ENCODE results near the gene SPATC1L.

Gene SPATC1L

DNA sequence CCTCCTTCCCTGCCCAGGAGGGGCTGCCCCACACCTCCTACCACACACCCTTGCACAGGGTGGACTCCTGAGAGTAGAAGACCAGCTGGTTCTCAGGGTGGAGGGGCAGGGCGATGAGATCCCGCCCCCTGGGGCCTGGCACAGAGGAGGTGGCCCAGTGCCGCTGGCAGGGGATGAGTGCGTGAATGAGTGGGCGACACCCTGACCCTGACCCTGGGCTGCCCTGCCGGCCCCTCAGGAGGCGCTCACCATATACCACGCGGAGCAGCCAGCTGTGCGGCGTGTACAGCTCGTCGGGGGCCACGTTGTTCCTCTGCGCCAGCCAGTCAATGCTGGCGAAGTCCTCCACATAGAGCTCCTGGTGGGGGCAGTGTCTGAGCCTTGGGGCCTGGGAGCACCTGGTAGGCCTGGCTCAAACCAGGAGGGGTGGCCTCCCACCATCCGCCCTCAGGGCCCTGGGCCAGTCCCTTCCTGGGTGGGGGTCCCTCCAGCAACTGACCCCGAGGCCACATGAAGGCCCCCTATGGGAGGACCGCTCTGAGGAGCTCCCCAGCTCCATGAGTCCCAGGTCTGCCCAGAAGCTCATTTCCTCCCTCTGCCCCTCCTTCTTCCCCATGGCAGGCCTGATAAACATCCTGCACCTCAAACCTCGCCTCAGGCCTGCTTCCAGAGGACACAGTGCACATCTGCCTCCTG is 31.3 kb upstream of the SPATC1L start:
- DNase-seq: no peak

DNA sequence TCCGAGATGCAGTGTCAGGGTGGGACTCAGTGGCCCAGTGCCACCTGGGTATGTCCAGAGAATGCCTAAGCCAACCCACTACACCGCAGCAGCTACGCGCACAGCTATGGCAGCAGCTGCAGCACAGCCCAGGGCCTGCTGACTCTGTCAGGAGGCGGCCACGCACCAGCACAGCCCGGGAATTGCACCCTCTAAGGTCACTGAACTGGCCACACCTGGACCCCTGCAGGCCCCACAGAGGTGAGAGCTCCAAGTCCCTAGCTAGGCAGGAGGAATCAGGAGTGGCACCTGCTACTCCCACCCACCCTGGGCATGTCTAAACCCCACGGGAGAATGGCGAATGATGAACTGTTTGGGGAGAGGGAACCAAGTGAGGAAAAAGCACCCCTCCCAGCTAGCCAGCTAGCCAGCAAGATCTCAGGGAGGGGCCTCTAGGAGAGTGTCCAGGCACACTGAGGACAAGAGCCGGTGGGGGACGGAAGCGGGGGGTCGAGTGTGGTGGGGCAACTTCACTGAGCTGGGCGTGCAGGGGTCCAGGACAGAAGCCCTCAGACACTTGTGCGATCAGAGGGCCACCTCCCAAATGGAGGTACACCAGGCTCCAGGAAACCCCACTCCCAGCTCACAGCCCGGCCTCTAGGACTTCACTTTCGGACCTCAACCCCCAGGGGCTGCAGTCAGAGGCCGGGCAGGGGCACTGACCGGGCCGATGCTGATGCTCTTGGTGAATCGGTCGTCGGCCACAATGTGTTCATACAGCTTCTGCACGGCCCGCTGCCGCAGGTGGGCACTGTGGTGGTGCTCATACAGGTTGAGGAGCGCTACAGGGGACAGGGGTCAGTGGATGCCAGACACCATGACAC is 30.4 kb upstream of the SPATC1L start:
- DNase-seq: no peak

DNA sequence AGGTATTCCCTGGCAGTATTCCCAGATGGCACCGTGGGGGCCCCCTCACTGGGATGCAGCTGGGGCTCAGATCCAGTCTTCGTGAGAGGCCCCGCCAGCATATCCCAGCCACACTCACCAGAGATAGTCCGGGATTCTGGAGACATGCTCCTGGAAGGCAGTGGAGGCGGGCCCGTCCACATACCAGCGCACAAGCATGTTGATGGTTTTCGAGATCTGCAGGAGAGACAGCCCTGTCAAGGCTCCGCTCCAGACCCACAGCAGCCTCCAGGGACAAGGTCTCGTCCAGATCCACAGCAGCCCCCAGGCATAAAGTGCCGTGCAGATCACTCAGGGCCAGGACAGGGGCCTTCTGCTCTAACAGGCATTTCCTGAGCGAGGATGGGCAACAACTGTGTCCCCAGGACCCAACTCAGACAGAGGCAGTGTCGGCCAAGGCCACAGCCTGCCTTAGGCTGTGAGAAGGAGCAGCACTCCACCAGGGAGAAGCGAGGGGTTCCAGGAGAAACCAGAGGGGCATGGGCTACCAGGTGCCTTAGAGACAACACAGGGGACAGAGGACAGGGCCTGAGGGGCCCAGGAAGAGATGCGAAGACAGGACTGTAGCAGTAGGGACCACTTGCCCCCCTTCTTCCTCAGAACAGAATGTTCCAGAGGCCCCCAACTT is 29.5 kb upstream of the SPATC1L start:
- DNase-seq: no peak

DNA sequence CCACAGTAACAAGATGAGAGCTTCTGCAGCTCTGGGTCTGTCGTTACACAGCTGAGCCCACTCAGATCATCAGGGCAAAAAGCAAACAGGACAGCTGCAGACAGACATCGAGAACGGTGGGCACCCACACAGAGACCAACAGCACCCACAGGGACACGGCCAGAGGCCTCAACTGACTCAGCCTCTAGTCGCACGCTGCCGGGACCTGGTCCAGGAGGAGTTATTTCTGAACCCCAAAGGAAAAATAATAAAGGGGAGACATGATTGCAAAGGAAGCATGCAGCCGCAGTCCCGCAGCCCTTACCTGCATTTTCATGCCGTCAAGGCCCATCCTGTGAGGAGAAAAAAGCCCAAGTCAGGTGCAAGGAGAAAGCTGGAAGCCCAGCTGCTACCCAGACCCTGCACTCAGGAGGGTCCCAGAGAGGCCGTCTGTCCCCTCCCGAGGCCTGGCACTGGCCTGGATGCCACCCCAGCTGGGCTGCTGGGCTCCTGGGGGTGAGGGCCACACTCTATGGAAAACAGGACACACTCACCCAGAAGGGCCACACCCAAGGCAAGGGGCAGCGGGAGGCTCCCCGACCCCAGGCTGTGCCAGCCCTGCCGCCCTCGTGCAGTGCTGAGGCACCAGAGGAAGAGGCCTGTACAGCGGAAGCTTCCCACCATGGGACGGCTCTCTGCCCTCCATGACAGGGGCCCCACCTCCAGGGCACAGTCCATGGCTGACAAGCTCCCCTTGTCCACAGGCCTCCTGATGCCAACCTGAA is 28.6 kb upstream of the SPATC1L start:
- DNase-seq: no peak

DNA sequence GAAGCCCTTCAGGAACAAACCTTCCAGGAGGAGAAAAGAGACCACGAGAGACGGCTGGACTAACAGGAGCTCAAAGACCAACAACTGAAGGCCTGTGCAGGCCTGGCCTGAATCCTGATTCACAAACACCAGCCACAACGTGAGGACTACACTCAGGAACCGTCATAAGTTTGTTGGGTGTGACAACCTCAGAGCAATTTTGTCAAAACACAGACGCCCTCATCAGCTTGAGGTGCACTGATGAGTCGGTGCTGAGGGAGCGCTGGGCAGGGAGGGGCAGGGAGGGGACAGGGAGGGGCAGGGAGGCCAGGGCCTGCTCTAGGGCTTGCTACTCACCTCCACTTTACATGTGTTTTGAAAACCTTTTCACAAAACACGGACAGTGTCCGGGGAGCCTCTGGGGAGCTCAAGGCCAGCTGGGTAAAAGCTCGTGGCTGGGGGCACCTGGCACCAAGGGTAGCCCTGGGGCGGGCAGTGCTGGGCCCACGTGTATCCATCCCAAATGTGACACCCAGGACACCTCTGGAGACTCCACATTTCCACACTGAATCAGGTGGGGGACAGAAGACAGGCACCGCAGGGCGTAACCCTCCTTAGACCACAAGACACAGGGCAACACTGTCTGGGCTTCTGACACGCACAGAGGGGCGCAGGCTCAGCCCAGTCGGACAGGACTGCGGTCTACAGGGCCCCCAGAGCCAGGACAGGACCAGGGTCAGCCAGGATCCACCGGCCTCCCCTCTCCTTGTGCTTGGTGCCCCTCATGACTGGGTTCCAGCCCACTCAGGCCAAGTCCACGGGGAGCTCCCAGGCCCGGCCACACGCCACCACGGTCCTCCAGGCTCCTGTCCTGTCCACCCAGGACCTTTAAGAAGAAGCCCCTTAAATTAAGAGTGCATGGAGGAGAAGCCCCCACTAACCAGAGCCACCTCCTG is 27.8 kb upstream of the SPATC1L start:
- DNase-seq: no peak

DNA sequence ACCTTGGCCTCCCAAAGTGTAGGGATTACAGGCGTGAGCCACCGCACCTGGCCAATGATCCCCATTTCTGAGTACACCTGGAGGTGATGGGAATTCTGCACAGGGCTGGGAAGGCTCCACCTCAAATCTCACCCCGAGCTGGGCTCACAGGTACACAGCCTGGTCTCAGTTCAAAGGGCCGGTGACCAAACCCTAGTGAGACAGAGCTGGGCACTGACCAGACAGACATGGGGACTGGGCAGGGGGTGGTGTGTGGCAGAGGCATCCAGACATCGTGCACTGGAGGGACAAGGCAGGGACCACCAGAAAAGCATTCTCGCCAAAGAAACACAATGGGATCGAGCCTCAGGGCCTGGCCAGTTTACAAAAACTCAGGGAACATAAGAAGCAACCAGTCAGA is 27.1 kb upstream of the SPATC1L start:
- no peak for DNase-seq

DNA sequence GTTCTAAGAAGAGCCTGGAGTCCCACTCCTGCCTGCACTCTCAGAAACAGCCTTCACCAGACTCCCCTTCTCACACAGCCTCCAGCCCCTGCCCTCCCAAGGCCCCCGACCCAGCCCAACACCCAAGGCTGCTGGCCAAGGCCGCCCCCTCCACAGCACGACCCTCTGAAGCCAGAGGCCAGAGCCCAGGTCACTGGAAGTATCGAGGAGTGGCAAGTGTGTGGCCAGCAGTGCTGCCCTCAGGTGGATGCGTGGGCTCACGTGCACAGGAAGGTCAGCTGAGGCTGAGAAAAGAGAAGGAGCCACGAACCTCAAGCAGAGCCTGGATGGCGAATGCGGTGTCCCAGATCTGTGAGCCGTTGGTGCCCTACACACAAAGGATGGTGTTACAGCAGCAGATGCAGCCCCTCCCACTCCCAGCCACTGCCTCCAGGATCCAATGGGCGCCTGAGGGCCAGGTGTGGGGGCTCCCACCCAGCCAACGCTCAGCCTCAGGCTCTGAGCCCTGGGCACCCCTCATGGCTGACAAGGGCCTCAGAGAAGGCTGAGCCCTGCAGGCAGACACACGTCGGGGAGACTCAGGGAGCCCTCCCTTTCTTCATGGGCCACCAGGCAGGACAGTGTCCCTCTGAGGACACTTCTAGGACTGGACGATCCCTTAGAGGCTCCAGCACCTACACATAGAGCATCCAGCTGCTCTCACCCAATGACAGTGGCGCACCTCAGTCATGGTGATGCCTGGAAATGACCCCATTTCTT is 26.3 kb upstream of the SPATC1L start:
- DNase-seq: no peak

DNA sequence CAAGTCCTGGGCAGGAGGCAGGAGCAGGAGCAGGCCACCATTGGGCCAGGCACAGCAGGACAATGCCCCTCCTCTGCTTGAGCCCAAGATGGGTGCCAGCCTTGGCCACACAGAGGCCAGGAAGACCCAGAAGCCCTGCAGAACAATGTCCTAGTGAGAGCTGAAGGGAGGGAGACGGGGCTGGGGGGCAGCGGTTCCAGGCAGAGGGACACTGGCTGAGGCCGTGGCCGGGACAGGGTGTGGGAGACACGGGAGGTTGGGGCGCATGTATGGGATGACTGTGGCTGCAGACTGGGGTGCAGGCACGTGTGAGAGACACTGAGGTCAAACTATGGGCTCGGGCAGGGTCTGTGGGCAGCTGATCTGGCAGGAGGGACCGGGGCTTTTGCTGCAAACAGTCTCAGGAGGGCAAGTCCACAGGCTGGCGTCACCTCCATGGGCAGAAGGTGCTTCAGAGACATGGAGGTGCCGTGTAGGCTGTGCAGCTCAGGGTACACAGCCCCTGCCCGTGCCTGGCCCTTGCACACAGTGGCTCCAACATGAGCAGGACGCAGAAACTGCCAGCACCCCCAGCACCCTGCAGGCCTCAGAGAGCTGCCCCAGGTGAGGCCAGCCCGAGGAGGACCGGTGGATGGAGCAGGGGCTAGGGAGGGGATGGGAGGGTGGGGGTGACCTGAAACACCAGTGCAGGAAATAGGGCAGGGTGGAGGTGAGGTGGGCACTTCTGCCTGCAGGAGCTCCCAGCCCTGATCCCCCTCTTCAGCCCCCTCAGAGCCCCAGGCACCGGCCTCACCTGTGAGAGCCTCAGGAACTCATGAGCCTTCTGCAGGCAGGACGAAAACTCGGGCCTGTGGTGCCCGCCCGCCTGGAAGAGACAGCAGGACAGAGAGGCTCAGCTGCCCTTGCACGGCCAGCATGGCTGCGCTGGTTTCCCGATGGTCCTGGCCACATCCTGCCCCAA is 24.8 kb upstream of the SPATC1L start:
- DNase-seq: no peak

DNA sequence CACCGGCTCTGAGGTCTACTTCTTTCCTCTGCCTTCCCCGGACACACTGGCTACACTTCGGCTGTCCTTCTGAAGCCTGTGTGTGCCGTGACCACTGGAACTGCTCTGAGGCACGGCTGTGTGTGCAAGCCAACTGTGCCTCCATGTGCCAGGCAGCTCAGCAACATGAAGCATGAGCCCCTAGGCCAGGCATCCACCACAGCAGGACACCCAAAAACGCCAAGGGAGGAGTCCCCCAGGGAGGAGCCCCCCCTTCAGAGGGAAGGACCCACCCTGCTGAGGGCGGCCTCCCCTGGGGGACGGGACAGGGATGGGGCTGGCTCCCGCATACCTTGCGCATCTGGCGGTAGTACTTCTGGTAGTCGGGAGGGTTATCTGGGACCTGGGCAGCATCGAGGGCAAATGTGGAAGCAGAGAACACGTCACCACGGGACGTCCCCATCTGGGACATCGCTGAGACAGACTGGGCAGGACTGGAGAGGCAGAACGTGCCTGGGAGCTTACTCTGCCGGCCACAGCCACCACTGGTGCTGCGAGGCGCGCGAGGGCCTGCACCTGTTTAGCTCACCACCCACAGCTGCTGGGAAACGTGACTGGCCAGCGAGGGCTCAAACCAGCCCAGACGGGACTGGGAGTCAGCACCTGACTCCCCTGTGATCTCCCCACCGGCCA is 23.8 kb upstream of the SPATC1L start:
- no peak for DNase-seq

DNA sequence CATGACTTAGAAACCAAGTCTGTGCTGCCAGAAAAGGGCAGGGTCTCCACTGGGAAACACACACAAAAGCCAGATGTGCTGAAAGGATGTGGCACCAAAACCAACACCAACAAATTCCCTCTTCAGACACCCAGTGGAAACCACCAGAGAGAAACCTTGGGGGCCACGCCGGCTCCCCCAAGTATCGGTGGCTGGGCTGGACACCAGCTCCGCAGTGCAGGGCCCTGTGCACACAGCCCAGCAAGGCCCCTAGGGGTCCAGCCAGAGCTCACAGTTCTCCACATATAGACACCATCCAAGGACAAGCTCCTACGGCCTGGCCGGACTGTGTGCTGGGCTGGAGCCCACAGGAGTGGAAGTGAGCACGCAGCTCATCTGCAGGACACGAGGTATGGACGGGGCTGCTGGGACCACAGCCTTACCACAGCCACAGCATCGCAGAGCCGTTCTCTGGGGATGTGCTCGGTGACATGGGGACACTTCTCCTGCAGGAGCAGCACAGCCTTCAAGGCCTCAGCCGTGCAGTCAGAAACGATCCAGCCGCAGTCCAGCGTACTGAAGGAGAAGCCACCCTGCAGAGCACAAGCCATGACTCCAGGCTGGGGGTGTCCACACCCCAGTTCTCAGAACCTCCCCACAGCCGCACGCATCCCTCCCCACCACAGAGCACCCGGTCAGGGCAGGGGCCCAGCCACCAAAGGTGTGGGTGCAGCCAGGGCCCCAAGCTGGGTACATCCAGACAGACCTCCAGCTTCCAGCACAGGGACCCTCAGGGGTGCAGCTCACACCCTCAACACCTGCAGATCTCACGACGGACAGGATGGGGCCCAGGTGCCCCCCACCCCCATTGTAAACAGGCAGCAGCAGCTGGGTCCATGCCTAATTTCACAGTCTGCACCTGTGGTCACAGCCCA is 23.0 kb upstream of the SPATC1L start:
- no peak for DNase-seq

DNA sequence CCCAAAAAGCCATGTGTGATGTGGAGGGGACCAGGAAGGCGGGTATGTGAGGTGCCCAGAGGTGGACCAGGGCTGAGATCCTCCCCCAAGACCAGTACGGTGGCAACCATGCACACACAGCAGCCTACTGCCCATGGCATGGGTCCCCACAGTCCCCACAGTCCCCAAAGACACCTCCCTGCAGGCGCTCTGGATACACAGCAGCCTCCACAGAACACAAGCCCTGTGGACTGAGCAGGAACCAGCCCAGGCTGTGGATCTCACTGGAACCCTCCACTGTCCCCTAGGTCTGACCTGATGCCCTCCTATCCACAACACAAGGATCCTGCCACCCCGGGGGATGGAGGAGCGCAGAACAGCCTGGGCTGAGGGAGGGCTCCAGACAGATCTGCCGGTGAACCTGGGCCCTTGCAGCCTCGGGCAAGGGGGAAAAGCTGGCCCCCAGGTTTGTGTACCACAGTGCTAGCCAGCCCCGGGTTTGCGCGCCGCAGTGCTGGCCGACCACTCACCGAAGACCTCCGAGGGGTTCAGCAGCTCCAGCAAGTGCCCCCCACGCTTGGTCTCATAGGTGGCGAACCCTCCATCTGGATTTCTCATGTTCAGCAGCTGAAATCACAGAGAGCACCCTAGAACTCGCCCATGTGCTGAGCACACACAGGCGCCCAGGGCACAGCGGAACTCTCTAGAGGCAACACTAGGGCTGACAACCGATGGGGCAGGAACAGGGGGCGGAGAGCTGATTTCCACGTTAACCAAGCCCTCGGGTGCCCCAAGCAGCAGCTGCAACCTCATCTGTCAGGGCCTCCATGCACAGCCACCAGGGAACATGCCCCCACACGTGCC is 22.1 kb upstream of the SPATC1L start:
- DNase-seq: no peak

DNA sequence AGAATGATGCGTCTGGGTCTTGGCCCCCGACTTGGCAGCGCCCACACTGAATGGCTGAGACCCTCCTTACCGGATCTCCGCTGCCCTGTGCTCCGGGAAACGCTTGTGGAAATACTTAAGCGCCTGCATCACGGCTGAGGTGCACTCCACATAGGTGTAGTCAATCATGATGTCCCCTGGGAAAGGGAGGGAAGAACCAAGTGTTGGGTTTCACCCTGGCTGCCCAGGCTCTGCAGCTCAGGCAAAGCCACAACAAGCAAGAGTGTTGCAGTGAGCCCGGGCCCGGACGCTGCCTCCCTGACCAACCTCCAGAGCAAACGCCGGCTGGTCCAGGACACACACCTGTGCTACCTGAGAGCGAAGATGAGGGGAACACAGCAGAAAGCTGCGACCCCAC is 21.5 kb upstream of the SPATC1L start:
- no peak for DNase-seq

DNA sequence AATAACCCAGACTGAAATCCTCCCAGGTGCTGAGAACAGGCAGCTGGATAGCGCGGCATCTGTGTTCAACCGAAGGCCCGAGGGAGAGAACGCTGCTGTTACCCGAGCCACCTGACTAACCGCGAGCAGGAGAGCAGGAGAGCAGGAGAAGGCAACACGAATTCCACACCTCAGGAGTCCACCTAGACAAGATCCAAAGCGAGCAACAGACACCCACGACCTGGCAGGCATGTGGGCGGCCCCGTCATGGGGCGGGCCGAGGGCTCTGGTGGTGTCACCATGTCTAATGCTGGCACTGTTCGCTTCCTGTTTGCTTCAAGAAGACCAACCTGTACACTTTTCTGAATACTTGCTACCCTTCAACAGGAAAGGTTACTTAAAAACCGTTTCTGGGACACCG is 20.9 kb upstream of the SPATC1L start:
- no peak for DNase-seq

DNA sequence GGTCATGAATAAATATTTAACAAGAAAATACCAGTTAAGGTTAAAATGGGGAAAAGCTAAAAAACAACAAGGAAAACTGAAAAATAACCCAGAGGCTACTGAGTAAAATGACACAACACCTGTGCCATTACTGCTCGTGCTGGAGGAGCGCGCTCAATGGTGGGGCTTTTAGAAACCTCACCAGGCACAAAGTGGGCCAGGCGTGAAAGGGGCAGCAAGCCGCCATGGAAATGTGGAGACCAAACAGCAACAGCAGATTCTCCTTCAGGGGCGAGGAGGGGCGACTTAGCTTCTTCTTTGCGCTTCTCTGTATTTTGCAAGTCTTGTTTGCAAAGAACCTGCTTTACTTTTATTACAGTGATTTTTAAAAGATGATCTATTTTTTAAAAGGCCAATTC is 18.9 kb upstream of the SPATC1L start:
- DNase-seq: no peak

DNA sequence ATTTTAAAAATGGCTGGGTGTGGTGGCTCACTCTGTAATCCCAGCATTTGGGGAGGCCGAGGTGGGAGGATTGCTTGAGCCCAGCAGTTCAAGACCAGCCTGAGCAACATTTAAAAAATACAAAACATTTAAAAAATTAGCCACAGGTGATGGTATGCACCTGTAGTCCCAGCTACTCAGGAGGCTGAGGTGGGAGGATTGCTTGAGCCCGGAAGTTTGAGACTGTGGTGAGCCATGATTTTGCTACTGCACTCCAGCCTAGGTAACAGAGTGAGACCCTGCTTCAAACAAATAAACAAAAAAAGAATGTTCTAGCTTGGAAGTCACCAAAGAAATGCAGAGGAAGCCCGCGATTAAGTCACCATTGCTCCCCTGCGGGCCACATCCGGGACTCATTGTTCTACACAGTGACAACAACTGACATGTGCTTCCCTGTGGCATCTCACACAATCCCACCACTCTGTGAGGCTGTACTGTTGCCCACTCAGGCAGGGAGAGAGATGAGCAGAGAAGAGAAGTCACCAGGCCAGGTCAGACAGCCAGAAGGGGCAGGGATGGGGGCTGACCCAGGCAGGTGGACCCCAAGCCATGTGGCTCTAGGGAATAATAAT is 18.4 kb upstream of the SPATC1L start:
- no peak for DNase-seq
